ENCODE results near the gene TCTN3. TPM values are rescaled to one million over a fixed set of nuclear protein-coding genes. Genes with fewer than 3 reads are reported as not detected.
"Not testable (repeated sequence)": the region's sequence is repeated elsewhere in the genome, so short reads cannot be mapped to it uniquely, and the experiment has no call there.

Gene TCTN3
- total RNA-seq, 1 donor: 39.7 TPM

GRCh38 chr10:95635319-95635733 lies 58.4 kb downstream of the TCTN3 start:
- no peak for TF ChIP-seq CTCF (IDR thresholded peaks at IDR 0.05; ENCODE audit: insufficient read depth, low read depth, low read length)
- DNase-seq (ENCODE audit: low read depth): no peak

GRCh38 chr10:95628786-95629185 lies 64.9 kb downstream of the TCTN3 start:
- TF ChIP-seq CTCF (IDR thresholded peaks at IDR 0.05; ENCODE audit: insufficient read depth, low read depth, low read length): no peak
- no peak for DNase-seq (ENCODE audit: low read depth)
- H3K4me3 ChIP-seq (ENCODE audit: low read depth, low read length): no peak overlapping the region

More at GRCh38 chr10:95635319-95635733, 58.4 kb downstream of the TCTN3 start:
- H3K4me3 ChIP-seq (ENCODE audit: low read depth, low read length): no peak overlapping the region

GRCh38 chr10:95626500-95626899 lies 67.2 kb downstream of the TCTN3 start:
- TF ChIP-seq CTCF (IDR thresholded peaks at IDR 0.05; ENCODE audit: insufficient read depth, low read depth, low read length): no peak
- no peak overlapping the region for H3K4me3 ChIP-seq (ENCODE audit: low read depth, low read length)
- DNase-seq (ENCODE audit: low read depth): no peak

- not testable (repeated sequence) for DNase-seq (ENCODE audit: low read depth); H3K4me3 ChIP-seq (ENCODE audit: low read depth, low read length)
Measured at GRCh38 chr10:95620415-95620814, 73.3 kb downstream of the TCTN3 start.

GRCh38 chr10:95618101-95618500 lies 75.6 kb downstream of the TCTN3 start:
- no peak for DNase-seq (ENCODE audit: low read depth)
- no peak for TF ChIP-seq CTCF (IDR thresholded peaks at IDR 0.05; ENCODE audit: insufficient read depth, low read depth, low read length)
- no peak overlapping the region for H3K4me3 ChIP-seq (ENCODE audit: low read depth, low read length)

- no peak for TF ChIP-seq CTCF (IDR thresholded peaks at IDR 0.05; ENCODE audit: insufficient read depth, low read depth, low read length)
- no peak for DNase-seq (ENCODE audit: low read depth)
- H3K4me3 ChIP-seq (ENCODE audit: low read depth, low read length): no peak overlapping the region
Measured at GRCh38 chr10:95616446-95616845, 77.3 kb downstream of the TCTN3 start.

Other genes starting within 250 kb of the TCTN3 start
- gene SORBS1, start 132.6 kb downstream of the TCTN3 start, total RNA-seq: 8.2 and 13.2 TPM in 2 replicates
- gene ALDH18A1, start 37.2 kb downstream of the TCTN3 start, total RNA-seq: 107 and 154 TPM in 2 replicates
- gene ENTPD1, start 62.2 kb upstream of the TCTN3 start, total RNA-seq: 0.86 and 1.3 TPM in 2 replicates
- 0.86 TPM in 1 of 2 replicates, not detected in the other for gene CC2D2B, start 214.0 kb upstream of the TCTN3 start, total RNA-seq

All from fibroblast of villous mesenchyme (primary cell).